Bronchial epithelial cell (primary cell): ENCODE data around the gene MUC15. TPM values are rescaled to one million over a fixed set of nuclear protein-coding genes. Genes with fewer than 3 reads are reported as not detected.

ENCODE experiments used
- DNase-seq: peaks from one replicate; pipeline ENCODE4 v3.0.0-alpha.2; 2010; ENCODE audit warnings: low read depth
- FAIRE-seq: peaks from 2 replicates; lab custom pipeline; 2011; peaks lifted over from hg19 to GRCh38; lab: Jason Lieb, UNC
- H3K27me3 ChIP-seq: 2 replicates; pipeline ENCODE4 v1.5.1; 2011; ENCODE audit warnings: low read length; ENCODE audit not compliant: control insufficient read depth, insufficient read depth
- H3K36me3 ChIP-seq: 2 replicates; pipeline ENCODE4 v1.5.1; 2011; ENCODE audit warnings: low read length; ENCODE audit not compliant: control insufficient read depth, insufficient read depth
- H3K4me3 ChIP-seq: 2 replicates; pipeline ENCODE4 v1.5.1; 2011; ENCODE audit warnings: mild to moderate bottlenecking, low read depth, low read length, control low read depth
- CTCF ChIP-seq: IDR thresholded peaks from 2 replicates; pipeline ENCODE4 v1.5.1; 2011; ENCODE audit warnings: mild to moderate bottlenecking, moderate library complexity, low read length, control low read depth, inconsistent platforms; ENCODE audit not compliant: insufficient read depth, severe bottlenecking
- total RNA-seq: library from RNA; depleted of rRNA; stranded (reverse); fragments of >200 nt; gene quantifications from 2 replicates; pipeline ENCODE4 v1.2.1, GENCODE V29; 2014

Gene MUC15, protein sequence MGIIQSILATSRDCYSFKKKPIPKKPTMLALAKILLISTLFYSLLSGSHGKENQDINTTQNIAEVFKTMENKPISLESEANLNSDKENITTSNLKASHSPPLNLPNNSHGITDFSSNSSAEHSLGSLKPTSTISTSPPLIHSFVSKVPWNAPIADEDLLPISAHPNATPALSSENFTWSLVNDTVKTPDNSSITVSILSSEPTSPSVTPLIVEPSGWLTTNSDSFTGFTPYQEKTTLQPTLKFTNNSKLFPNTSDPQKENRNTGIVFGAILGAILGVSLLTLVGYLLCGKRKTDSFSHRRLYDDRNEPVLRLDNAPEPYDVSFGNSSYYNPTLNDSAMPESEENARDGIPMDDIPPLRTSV
- 0.53 and 7.3 TPM in 2 replicates for total RNA-seq

GRCh38 chr11:26571861-26572654 is at the start of gene MUC15:
MUC15 (minus strand) TSS chr11:26572263; CDS start chr11:26567094, 5,169 bp downstream.
- no peak for TF ChIP-seq CTCF
- H3K27me3 ChIP-seq, result no peaks in the 10 kb centered on the region
- no peaks in the 10 kb centered on the region for H3K36me3 ChIP-seq
- FAIRE-seq, result no peak
- peak; percentile 54 for DNase-seq
- no peak within 1 kb of the TSS for H3K4me3 ChIP-seq

DNA sequence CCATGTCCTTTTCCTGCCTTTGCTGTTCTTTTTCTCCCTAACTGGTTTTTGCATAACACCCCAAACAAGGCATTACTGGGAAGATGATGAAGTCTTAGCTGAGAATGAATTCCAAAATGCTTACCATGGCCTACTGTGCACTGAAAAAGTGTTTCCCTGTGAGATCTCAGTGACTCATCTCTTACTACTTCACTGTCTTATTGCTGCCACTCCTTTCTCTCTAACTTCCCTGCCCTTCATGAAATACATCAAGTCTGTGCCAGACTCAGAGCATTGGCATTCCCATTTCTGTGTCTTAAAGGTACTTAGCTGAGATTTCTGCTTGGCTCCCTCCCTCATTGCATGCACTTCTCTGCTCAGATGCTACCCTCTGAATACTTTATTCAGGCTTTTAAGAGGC is 49.1 kb upstream of the MUC15 start:
- FAIRE-seq (peak; percentile 94), DNase-seq (peak; percentile 97)
- no peak for TF ChIP-seq CTCF

DNA sequence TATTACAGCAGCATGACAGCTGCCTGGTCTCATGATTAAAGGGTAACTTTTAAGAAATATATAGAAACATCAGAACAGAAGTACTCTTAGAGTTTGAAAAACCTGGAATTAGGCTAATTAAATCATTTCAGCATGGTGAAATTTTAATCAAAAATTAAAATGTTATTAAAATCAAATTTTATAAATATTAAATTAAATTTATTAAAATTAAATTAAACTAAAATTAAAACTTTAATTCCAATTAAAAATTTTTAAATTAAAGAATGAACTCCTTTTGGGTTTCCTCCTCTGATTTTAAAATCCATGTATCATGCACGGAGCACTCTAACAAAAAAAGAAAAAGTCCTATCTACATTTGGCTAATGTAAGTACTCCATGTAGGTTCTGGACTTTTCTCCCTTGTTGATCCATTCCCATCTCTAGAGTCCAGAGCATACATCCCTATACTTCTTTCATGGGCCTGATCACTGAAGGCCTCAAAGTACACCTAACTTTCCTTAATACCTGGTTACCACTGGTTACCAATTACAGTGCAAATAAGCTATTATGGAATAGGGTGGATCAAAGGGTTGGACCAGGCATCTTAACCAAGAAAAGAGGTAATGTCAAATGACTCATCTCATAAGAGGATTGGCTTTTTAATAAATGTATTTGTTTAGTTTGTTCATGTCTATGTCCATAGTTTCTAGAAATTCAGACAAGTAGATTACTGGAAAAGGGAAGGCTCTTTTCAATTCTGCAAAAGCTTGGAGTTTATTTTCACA is 48.4 kb upstream of the MUC15 start:
- H3K4me3 ChIP-seq, result no peak overlapping the region
- TF ChIP-seq CTCF, result no peak
- FAIRE-seq, result no peak
- no peaks in the 10 kb centered on the region for H3K27me3 ChIP-seq
- DNase-seq, result peak; percentile 76
- H3K36me3 ChIP-seq, result no peaks in the 10 kb centered on the region

More for the DNA sequence above, 49.1 kb upstream of the MUC15 start:
- no peaks in the 10 kb centered on the region for H3K27me3 ChIP-seq
- H3K36me3 ChIP-seq, result no peaks in the 10 kb centered on the region
- H3K4me3 ChIP-seq, result no peak overlapping the region

GRCh38 chr11:26618441-26618840 is 46.4 kb upstream of the MUC15 start:
- FAIRE-seq, result no peak

More at GRCh38 chr11:26618441-26618840, 46.4 kb upstream of the MUC15 start:
- no peak overlapping the region for H3K4me3 ChIP-seq
- DNase-seq, result no peak
- H3K36me3 ChIP-seq, result no peaks in the 10 kb centered on the region
- H3K27me3 ChIP-seq, result no peaks in the 10 kb centered on the region
- TF ChIP-seq CTCF, result no peak
